ENCODE measurements around the gene PSMC5.
"Not testable (repeated sequence)": the region's sequence is repeated elsewhere in the genome, so short reads cannot be mapped to it uniquely, and the experiment has no call there.

- peak in 1 of 2 donors; percentile 12 for TF ChIP-seq CTCF (IDR thresholded peaks at IDR 0.05; ENCODE audit: extremely low read depth in 1 of 2, insufficient read depth in 1 of 2, low read depth in 1 of 2, low read length in 2 of 2)
- not testable (repeated sequence) for TF ChIP-seq MAX (IDR thresholded peaks at IDR 0.05; ENCODE audit: insufficient read depth, insufficient read length); POLR2A (IDR thresholded peaks at IDR 0.05; ENCODE audit: low read depth, low read length); GATA2 (IDR thresholded peaks at IDR 0.05; ENCODE audit: insufficient read depth, insufficient read length, low read depth, low read length); POLR2AphosphoS5 (IDR thresholded peaks at IDR 0.05; ENCODE audit: insufficient read depth, low read depth, low read length); EZH2 (IDR thresholded peaks at IDR 0.05; ENCODE audit: borderline replicate concordance, low read depth, low read length, severe bottlenecking); JUN (IDR thresholded peaks at IDR 0.05; ENCODE audit: borderline replicate concordance, insufficient read depth, insufficient read length, low read depth)
Measured at GRCh38 chr17:63869491-63870291, 42.5 kb downstream of the PSMC5 start.
